GM12891 (cell line): ENCODE data around the gene ARRDC4.

Source experiments
- PAX5 ChIP-seq: IDR thresholded peaks from 2 replicates; pipeline ENCODE4 v1.6.1; 2011; ENCODE audit warnings: low read length, moderate library complexity, mild to moderate bottlenecking; ENCODE audit not compliant: insufficient read depth, severe bottlenecking
- POLR2A ChIP-seq: IDR thresholded peaks from 2 replicates; pipeline ENCODE4 v1.6.1; 2011; ENCODE audit warnings: low read depth, low read length, control low read depth
- POLR2AphosphoS5 ChIP-seq: IDR thresholded peaks from 2 replicates; pipeline ENCODE4 v1.6.1; 2011; ENCODE audit warnings: low read depth, low read length, control low read depth
- POU2F2 ChIP-seq: IDR thresholded peaks from 2 replicates; pipeline ENCODE4 v1.6.1; 2011; ENCODE audit warnings: low read depth, mild to moderate bottlenecking, control low read depth, low read length, moderate library complexity
- SPI1 ChIP-seq: IDR thresholded peaks from 2 replicates; pipeline ENCODE4 v1.6.1; 2011; ENCODE audit warnings: low read depth, low read length, control low read depth
- TAF1 ChIP-seq: IDR thresholded peaks from 2 replicates; pipeline ENCODE4 v1.6.1; 2011; ENCODE audit warnings: low read depth, low read length, control low read depth

DNA sequence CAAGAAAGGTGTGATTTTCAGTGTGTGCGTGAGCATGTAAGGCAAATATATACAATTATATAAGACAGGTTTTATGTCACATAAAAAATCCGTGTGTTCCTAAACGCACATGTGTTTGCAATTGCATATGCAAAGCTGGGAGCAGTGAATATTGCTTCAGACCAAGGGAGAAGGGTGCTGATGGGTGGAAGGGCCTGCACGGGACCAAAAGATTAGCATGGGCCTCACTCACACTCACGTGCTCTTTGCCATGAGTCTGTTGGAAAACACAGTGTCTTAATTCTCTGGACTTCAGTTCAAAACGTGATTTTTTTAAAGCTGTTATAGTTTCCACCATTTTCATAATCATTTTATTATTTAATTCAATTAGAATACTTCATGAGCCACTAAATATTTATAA is 7.2 kb upstream of the ARRDC4 start:
- TF ChIP-seq POLR2AphosphoS5 (no peak), POU2F2 (no peak), POLR2A (no peak), PAX5 (no peak), TAF1 (no peak), SPI1 (no peak)
